ENCODE results near the gene PSMD12. TPM values are rescaled to one million over a fixed set of nuclear protein-coding genes. Genes with fewer than 3 reads are reported as not detected.

Gene PSMD12
- total RNA-seq, 3 donors from 2014 or later: 33.5 to 59.8 (median 41.2) TPM

DNA sequence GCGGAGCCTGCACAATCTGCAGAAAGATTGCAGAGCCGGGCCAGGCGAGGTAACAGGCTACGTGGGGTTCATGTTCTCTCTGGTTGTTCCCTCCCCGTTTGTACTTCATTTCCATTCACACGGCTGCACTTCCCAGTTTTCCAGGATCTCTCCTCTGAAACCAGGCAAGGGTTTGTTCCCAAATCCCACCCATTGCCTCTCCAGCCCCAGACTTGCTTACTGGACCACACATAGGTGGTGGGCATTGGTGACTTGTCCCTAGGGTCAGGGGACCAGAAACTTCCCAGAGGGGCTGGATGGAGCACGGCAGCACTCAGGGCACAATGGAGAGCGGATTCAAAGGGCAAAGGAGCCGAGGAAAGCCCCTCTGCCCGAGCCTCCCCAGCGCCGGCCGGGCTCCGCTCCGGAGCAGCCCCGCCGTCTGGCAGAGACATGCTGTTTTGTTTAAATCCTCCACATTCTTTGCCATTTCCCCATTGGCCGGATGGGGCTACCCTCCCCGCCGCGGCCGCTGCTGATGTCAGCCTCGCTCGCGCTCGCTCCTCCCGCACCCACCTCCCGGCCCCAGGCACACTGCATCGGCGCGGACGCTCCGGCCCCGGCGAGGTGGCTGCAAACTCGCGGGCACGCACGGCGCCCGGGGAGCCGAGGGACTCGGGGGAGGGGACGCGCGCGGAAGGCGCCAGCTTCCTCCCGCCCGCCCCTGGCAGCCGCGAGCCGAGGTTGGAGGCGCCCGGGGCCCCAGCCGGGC lies 10.5 kb upstream of the PSMD12 start, which contains the start of gene PITPNC1:
Gene PITPNC1 (plus strand): TSS at position 545 of the 751 bp plus-strand sequence.
- ATAC-seq (peak; percentile 79), DNase-seq (peak; percentile 87 to 91 (median 89))
- intact Hi-C loops (cut with DNase I, micrococcal nuclease): loop anchor here (5.0 to 10.0 kb wide), 4 partner anchors 100 to 308 kb away; no protein-coding TSS in a partner anchor
- H3K36me3 ChIP-seq (ENCODE audit: low read depth): no peaks in the 10 kb centered on the region
- TF ChIP-seq, protein P1, sequence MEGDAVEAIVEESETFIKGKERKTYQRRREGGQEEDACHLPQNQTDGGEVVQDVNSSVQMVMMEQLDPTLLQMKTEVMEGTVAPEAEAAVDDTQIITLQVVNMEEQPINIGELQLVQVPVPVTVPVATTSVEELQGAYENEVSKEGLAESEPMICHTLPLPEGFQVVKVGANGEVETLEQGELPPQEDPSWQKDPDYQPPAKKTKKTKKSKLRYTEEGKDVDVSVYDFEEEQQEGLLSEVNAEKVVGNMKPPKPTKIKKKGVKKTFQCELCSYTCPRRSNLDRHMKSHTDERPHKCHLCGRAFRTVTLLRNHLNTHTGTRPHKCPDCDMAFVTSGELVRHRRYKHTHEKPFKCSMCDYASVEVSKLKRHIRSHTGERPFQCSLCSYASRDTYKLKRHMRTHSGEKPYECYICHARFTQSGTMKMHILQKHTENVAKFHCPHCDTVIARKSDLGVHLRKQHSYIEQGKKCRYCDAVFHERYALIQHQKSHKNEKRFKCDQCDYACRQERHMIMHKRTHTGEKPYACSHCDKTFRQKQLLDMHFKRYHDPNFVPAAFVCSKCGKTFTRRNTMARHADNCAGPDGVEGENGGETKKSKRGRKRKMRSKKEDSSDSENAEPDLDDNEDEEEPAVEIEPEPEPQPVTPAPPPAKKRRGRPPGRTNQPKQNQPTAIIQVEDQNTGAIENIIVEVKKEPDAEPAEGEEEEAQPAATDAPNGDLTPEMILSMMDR (IDR thresholded peaks at IDR 0.05): no peak
- peak within 1 kb of the TSS; percentile 63 for H3K4me3 ChIP-seq
- H3K4me1 ChIP-seq (ENCODE audit: low read depth): no peaks in the 10 kb centered on the region
- H3K9me3 ChIP-seq: no peaks in the 10 kb centered on the region

GRCh38 chr17:67376415-67376736 lies 10.0 kb upstream of the PSMD12 start:
- no peak for ATAC-seq

GRCh38 chr17:67375716-67376115 lies 9.3 kb upstream of the PSMD12 start:
- H3K4me1 ChIP-seq (ENCODE audit: low read depth): no peaks in the 10 kb centered on the region
- H3K9me3 ChIP-seq: no peaks in the 10 kb centered on the region
- intact Hi-C loops (cut with DNase I, micrococcal nuclease): loop anchor here (5.0 to 10.0 kb wide), 4 partner anchors 102 to 309 kb away; no protein-coding TSS in a partner anchor
- no peaks in the 10 kb centered on the region for H3K36me3 ChIP-seq (ENCODE audit: low read depth)
- TF ChIP-seq, protein P1 (IDR thresholded peaks at IDR 0.05): no peak
- DNase-seq: no peak
- no peak overlapping the region for H3K4me3 ChIP-seq
- ATAC-seq: no peak

More at GRCh38 chr17:67376415-67376736, 10.0 kb upstream of the PSMD12 start:
- Histone ChIP-seq H3K9me3 (no peaks in the 10 kb centered on the region), H3K4me1 (ENCODE audit: low read depth) (no peaks in the 10 kb centered on the region), H3K4me3 (no peak overlapping the region), H3K36me3 (ENCODE audit: low read depth) (no peaks in the 10 kb centered on the region)
- DNase-seq: no peak
- intact Hi-C loops (cut with DNase I, micrococcal nuclease): loop anchor here (5.0 to 10.0 kb wide), 4 partner anchors 101 to 308 kb away; no protein-coding TSS in a partner anchor
- TF ChIP-seq, protein P1 (IDR thresholded peaks at IDR 0.05): no peak

- TF ChIP-seq, protein P1 (IDR thresholded peaks at IDR 0.05): no peak
- no peak for ATAC-seq
- Histone ChIP-seq H3K4me1 (ENCODE audit: low read depth) (no peaks in the 10 kb centered on the region), H3K36me3 (ENCODE audit: low read depth) (no peaks in the 10 kb centered on the region), H3K4me3 (no peak overlapping the region), H3K9me3 (no peaks in the 10 kb centered on the region)
- DNase-seq: no peak
- intact Hi-C loops (cut with DNase I, micrococcal nuclease): loop anchor here (5.0 to 10.0 kb wide), 4 partner anchors 102 to 310 kb away; no protein-coding TSS in a partner anchor
These were observed 8.7 kb upstream of the PSMD12 start for GRCh38 chr17:67375054-67375427.

DNA sequence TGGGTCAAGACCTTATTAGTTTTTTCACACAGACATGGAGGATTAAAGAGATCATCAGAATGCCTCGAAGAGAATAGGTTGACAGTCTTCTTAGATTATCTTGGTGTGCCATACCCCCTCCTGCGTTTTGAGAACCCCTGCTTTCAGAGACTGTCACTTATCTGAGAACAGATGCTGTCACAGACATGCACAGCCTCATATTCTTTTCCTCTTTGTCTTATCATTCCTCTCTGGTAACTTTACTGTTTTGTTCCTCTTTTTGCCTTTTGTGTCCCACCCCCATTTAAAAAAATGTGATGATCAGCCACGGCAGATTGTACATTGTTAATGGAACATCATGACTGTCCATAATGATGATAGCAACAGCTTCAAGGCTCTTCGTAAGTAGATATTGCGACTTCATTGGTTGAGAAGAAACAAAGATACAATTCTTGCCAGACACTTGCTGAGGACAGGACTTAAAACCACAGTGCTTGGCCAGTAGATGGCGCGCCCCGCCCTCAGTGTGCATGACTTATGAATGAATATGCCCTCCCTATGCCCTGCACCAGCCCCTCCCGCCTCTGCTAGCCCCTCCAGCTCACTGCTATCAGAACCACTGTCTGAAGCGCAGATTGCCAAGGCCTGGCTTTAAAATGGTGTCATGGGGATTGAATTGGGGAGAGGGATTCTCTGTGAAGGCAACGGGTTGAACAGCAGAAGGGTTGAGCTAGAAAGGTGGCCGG lies 8.1 kb upstream of the PSMD12 start:
- no peak overlapping the region for H3K4me3 ChIP-seq
- ATAC-seq (peak; percentile 43), DNase-seq (peak; percentile 89 to 94 (median 89))
- H3K36me3 ChIP-seq (ENCODE audit: low read depth): no peaks in the 10 kb centered on the region
- no peaks in the 10 kb centered on the region for H3K4me1 ChIP-seq (ENCODE audit: low read depth)
- no peaks in the 10 kb centered on the region for H3K9me3 ChIP-seq
- intact Hi-C loops (cut with DNase I, micrococcal nuclease): loop anchor here (5.0 to 10.0 kb wide), 4 partner anchors 103 to 310 kb away; no protein-coding TSS in a partner anchor
- TF ChIP-seq, protein P1 (IDR thresholded peaks at IDR 0.05): peak; percentile 68
